Limb (tissue), 2 donors: ENCODE measurements around the gene SLC25A19.
A peak's percentile ranks its signal among the peaks of the same experiment; 100 is the strongest.

Experiments
- DNase-seq, 2 donors: peaks; one replicate each; pipeline ENCODE4 v3.0.0-alpha.2; 2016; ENCODE audit errors: extremely low spot score in 2 of 2

The SLC25A19 gene

DNA sequence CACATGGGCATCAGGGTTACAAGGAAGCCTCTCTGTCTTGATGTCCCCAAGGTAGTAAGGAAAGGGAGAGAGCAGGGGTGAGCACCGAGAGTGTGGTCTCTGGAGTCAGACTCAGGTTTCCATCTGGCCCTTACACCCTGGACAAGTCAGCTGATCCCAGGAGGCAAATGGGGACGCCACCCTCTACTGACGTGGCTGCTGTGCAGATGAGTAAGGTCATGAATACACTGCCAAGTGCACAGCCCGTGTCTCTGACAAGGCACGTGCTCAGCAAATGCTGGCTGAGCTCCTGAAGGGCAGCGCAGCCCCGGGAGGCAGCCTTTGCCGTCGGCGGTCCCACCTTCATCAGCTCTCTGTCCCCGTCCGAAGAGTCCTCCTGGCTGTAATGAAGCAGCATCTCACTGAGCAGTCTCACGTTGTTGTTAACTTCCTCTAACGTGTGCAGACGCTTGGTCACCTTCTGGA, 47.2 kb downstream of the SLC25A19 start:
- DNase-seq: no peak

- DNase-seq: no peak
Measured at GRCh38 chr17:75241502-75241901, 47.7 kb downstream of the SLC25A19 start.

GRCh38 chr17:75241143-75241430, 48.1 kb downstream of the SLC25A19 start:
- no peak for DNase-seq

- peak in 1 of 2 donors; percentile 50 for DNase-seq
Measured at GRCh38 chr17:75240394-75241142, 48.7 kb downstream of the SLC25A19 start.

DNA sequence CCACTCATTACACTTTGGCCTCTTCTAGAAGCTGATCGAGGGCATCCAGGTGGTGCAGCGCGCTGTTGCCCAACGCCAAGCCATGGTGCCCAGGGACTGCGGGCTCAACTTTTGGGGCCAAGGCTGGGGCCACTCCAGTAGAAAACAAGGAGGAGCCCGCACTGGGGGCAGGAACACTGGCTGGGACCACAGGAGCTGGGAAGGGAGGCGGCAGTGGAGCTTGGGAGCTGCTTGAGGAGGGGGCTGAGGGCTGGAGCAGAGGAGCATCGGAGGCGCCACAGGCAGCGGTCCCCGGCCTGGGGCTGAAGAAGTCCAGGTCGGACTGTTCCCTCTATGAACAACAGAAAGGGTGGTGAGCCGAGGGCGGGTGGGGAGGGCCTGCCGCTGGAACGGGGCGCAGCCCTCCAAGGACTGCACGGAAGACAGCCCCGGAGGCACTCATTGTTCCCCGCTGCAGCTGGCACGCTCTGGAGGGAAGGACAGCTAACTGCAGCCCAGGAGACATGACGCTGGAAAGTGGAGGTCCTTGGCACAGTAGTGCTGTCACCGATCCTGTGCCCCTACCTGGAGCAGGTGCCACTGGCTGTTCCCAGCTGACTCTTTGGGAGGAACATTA, 49.3 kb downstream of the SLC25A19 start:
- DNase-seq: no peak

- no peak for DNase-seq
Measured at GRCh38 chr17:75239214-75239613, 50.0 kb downstream of the SLC25A19 start.

DNA sequence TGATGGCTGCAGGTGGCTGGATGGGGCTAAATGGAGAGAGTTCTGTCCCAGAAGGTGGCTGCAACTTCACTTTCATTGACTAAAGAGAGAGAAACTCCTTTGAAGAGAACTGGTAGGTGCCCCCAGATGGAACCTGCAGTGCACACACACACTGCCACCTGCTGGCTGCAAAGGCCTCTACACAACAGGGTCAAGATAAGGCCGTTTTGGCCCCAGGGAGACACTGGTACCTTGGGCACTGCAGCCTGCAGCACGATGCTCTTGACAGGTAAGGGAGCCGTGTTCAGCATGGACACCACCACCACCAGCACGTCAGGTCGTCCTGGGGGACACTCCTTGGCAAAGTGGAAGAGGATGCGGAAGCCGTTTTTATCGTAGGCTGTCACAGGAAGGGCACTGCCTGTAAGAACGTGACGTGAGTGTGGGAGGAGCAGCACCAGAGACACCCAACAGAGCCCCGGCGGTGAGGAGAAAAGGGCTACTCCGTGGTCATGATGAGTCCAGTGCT, 50.5 kb downstream of the SLC25A19 start:
- peak; percentile 15 to 64 for DNase-seq

GRCh38 chr17:75238020-75238580, 51.1 kb downstream of the SLC25A19 start:
- no peak for DNase-seq

DNA sequence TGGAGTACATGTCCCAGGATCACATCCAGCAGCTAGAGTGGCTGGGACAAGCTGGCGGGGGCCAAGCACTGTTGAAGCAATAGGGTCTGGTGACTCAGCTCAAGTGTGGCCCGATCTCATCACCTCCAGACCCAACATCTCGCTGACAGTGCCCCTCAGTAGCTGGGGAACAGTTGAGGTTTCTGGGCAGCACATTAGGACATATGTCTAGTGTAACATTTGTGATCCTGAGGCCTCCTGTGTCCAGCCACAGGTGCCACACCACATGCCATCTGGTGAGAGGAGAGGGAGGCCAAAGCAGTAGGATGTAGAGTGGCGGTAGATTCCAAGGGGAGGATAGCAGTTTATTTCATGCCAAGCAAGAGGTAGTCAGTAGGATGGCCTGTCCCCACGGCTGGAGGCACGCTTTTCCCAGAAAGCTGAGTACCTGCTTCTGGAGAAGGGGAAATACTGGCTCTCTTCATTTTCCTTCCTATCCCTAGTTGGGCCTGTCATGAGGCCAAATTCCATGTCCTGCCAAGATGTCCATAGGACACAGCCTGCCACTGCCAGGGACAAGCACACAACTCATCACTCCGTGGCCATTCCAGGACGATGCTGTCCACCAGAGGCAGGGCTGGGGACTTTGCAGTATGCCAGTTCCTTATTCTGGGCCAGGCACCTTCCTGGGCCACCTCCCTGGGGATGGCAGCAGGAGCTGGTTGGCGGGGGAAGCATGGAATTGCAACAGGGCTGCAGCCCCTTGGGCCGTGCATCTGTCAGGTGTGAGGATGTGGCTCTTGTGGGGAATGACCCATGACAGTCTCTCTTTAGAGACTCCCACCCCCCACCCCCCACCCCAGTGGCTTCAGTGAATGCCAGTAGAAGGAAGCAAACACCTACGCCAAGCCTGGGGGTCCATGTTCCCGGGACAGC, 51.9 kb downstream of the SLC25A19 start:
- DNase-seq: no peak

DNA sequence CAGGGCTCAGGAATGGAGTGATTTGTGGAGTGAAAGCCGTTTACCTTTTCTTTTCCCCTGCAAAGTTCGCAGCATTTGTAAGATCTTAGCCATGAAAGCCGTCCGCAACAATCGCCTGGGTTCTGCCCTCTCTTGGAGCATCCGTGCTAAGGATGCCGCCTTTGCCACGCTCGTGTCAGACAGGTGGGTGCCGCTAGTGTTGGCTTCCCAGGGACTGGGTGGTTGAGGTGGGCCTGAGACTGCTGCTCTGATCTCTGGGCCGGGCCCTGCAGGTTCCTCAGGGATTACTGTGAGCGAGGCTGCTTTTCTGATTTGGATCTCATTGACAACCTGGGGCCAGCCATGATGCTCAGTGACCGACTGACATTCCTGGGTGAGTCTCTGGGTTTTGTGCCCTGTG, 56.4 kb downstream of the SLC25A19 start:
- DNase-seq: no peak

DNA sequence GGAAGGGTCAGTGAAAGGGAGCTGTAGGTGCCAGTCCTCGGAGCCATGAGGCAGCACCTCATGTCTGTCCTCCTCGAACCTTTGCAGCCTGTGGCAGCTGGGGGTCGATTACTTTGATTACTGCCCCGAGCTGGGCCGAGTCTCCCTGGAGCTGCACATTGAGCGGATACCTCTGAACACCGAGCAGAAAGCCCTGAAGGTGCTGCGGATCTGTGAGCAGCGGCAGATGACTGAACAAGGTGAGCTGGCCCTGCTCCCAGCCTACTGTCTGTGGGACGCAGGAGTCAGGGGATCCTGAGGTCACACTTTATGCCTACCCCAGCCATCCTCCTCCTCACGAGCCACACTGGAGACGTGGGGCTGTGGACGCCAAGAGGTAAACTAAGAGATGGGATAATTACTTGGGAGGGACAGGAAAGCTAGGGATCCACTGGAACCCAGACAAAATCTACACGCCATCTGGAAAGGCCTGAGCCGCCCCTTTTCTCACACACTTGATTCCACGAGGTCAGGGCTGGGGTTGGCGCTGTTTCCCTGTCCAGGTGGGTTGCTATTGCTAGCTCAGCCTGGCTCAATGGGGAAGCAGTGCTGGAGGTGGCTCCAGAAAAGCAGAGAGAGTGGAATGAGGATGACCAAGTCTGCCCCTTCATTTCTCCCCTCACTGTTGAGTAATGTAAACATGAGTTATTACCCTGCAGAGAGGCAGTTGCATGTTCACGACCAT, 57.3 kb downstream of the SLC25A19 start:
- no peak for DNase-seq

- no peak for DNase-seq
Measured at GRCh38 chr17:75231071-75231470, 58.2 kb downstream of the SLC25A19 start.

DNA sequence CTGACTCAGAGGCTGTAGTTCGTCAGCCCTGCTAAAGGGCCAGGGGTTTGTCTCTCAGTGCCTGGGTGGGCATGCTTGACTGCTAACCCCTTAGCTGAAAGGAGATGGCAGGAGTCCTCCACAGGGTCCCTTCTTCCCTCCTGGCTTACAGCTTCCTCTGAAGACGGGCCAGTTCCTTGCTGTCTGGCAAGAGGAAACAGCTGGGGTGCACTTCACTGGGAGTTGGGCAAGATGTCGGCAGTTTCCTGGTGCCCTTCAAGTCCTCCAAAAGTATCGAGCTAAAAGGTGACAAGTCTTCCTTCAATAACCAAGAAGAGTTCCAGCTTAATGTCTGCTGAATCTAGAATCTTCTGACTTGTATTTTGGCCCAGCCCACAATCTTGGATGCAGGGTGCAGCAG, 60.4 kb downstream of the SLC25A19 start:
- no peak for DNase-seq

GRCh38 chr17:75228305-75228704, 60.9 kb downstream of the SLC25A19 start:
- DNase-seq: no peak

DNA sequence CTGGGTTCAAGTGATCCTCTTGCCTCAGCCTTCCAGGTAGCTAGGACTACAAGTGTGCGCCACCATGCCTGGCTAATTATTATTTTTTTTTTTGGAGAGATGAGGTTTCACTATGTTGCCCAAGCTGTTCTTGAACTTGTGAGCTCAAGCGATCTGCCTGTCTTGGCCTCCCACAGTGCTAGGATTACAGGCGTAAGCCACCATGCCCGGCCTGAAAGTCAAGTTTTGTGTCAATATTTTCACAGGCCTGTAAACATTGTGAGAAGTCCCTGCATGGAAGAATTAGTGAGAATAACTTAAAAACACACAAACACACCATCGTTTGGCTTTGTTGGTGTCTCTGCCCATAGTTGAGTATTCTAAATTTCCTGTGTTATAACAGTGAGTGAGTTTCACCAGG, 61.5 kb downstream of the SLC25A19 start:
- DNase-seq: no peak

DNA sequence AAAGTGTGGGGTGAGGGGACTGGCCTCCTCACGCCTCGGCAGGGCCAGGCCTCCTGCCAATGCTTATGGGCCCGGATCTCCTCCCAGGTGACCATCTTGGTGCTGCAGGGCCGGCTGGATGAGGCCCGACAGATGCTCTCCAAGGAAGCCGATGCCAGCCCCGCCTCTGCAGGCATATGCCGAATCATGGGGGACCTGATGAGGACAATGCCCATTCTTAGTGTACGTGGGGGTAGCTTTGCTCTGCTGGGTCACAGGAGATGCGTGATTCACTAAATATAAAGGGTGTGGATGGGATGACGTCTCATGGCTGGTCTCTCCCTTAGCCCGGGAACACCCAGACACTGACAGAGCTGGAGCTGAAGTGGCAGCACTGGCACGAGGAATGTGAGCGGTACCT, 64.2 kb downstream of the SLC25A19 start:
- no peak for DNase-seq
